GM19395 (cell line): ENCODE results near the gene GDAP1L1.
A peak's percentile ranks its signal among the peaks of the same experiment; 100 is the strongest.
"Not testable (repeated sequence)": the region's sequence is repeated elsewhere in the genome, so short reads cannot be mapped to it uniquely, and the experiment has no call there.

Experiments used
- ATAC-seq: cut with Tn5 transposase; IDR thresholded peaks from one replicate; pipeline ENCODE4 v1.9.1; 2021; ENCODE audit warnings: mild to moderate bottlenecking, moderate library complexity; ENCODE audit not compliant: unreplicated experiment

GDAP1L1 gene

DNA sequence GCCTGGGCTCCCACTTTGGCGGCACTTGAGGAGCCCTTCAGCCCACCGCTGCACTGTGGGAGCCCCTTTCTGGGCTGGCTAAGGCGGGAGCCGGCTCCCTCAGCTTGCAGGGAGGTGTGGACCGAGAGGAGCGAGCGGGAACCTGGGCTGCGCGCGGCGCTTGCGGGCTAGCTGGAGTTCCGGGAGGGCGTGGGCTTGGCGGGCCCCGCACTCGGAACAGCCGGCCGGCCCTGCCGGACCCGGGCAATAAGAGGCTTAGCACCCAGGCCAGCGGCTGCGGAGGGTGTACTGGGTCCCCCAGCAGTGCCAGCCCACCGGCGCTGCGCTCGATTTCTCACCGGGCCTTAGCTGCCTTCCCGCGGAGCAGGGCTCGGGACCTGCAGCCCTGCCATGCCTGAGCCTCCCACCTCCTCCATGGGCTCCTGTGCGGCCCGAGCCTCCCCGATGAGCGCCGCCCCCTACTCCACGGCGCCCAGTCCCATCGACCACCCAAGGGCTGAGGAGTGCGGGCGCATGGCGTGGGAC lies 52.0 kb downstream of the GDAP1L1 start:
- not testable (repeated sequence) for ATAC-seq

DNA sequence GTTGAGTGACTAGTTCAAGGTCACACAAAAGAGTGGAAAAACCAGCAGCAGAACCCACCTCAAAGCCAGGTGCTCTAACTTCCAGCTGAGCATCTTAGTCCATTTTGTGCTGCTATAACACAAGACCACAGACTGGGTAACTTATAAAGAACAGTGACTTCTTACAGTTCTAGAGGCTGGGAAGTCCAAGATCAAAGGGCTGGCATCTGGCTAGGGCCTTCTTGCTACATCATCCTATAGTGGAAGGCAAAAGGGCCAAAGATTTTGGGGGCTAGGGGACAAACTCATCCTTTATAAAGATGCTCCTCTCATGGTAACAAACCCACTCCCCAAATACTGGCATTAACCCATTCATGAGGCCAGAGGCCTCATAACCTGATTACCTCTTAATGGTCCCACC lies 54.2 kb downstream of the GDAP1L1 start:
- ATAC-seq = no peak

DNA sequence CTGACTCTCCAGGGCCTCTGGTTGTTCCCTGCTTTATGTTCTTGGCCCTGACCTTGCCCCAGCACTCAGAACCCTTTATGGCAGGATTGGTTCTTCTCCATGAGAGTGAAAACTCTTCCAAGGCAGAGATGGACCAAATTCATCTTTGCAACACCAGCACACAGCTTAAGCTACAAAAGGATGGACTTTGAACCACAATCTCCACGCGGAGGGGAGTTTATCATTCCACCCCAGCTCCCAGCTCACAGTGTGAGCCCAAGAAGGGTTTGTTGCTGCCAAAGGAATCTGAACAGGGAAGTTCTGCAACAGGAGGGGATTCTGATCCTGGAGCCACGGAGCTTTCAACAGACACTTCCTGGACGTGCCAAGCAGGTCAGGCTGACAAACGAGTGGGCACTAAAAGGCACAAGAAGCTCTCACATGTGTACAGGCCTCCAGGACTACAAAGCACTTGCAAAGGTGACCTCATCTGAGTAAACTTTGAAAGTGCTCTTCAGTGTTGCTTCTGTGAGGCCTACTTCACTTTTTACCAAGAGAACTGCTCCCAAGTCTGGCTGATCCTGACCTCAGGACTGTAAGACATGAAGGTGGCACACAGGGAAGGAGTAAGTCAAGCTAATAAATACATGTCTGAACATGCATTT lies 55.0 kb downstream of the GDAP1L1 start:
- ATAC-seq = no peak

DNA sequence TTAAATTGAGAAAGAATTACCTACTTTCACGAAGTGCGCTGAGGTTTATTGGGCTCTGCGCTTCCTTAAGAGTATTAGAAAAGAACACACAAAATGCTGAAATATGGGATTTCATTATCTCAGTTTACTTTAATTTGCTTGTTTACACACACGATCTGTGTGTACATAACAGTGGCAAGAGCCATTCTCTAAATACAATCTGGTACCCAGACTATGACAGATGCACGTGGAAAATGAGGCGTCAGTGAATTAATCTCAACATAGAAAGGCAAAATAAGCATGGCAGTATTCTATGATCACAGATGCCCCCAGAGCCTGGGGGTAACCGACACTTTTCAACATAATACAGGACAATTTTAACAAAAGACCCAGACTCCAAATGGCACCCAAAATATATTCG lies 55.6 kb downstream of the GDAP1L1 start:
- ATAC-seq = no peak

DNA sequence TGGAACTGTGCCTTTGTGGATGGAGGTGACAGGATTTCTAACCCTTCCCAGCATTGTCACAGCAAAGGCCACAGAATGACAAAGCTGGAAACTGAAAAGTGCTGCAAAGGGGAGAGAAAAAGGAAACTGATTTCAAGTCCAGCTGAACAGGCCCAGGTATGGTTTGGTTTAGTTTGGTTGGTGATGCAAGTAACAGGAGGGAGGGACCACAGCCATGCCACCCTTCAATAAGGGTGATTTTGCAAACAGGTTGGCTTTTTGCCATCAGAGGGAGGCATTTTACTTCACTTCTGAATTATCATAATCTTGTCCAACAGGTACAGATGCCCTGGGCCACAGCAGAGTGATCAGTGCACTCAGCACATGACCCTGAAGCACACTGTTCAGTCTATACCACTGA lies 57.3 kb downstream of the GDAP1L1 start:
- no peak for ATAC-seq

DNA sequence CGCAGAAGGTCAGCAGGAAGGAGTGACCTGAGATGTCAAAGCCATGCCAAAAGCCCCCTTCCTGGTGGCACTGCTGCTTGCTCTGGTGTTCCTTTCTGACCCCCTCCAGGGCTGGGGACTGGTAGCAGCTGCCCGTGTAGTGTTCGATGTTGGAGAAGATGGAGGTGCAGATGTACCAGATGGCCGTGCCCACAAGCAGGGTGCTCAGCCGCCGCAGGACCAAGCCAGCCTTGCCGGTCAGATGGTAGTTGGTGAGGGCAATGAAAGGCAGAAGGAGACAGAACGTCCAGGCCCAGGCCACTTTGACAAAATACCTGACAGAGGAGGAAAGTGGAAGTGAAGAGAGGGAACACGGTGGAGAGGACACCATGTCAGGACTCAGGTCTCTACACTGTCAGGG lies 59.8 kb downstream of the GDAP1L1 start:
- ATAC-seq = no peak

DNA sequence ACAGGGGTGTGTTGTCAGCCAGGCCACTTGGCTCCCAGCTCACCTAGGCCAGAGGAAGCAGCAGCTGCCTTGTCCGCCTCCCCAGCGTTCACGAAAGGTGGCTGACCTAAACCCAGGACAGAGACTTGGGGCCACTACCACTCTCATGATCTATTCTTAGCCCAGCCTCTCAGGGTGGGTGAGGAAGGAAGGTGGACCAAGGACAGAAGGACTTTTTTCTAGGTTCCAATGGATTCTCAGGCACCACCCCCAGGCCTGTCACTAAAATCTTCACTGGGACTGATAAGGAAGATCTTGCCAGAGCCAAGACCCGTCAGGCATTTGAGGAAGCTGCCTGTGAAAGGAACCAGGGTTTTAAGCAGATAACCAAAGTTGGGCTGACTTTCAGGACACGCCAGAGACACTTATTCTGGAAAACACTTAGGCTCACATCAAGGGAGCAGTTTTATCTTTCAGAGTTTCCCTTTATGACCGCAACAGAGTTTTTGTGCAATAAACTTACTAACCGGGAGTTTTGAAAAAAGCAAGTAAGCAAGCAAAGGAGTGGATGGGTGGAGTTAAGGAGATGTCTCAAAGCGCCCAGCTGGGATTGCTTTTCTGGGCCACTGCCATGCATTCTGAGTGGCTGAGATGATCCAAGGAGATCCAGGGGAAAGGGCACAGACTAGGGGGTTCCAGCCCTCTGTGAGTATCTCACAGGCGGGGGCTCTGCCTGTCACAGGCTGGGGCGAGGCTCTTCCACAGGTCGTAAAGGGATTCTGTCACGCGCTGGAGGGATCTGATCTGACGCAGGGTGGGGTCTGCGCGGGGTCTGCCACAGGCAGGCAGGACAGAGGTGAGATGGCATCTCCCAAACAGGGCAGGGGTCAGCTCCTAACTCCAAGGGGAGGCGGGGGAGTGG lies 62.9 kb downstream of the GDAP1L1 start:
- ATAC-seq = no peak

DNA sequence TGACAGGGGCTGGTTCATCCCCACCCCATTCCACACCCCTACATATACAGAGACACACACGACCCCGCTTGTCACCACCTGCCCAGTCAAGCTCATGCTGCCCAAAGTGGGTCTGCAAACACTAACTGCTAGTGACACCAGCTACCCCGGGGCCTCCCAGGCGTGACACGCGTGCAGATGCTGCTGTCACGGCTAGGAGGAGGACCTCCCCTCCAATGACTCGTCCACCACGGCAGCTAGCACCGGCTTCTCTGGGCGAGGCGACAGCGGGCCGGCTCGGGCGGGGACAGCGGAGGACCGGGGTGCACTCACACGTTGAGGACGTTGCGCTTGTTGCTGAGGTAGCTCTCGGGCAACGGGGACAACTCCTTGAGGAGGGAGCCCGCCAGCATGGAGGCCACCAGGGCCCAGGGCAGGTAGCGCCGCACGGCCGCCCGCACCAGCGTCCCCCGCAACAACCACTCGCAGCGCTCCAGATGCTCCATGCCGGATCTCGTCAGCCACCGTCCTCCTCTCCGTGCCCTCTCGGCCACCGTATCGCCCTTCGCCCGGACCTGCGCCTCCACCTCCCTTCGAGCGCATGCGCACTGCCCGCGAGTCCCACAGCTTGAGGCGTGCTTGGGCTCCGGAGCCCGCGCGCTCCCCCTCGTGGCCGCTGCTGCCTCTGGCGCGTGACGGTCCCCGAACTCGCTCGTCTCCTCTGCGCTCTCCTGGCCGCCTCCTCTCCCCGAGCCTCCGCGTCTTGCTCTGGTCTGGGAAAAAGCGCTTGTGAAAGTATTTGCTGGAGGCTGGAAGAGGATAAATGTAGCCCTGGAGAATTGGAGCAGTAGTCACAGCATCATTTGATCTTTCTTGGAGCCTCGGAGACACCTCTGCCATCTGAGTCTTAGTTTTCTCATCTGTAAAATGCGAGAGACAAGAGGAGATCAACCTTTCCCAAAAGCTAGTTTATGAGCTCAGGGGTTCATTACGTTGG lies 63.8 kb downstream of the GDAP1L1 start, which contains the start of gene FITM2:
Gene FITM2, minus strand, starts transcription at position 539 of the 976 bp plus-strand sequence. Its CDS starts 54 bp downstream, at position 485.
- peak; percentile 88 for ATAC-seq

DNA sequence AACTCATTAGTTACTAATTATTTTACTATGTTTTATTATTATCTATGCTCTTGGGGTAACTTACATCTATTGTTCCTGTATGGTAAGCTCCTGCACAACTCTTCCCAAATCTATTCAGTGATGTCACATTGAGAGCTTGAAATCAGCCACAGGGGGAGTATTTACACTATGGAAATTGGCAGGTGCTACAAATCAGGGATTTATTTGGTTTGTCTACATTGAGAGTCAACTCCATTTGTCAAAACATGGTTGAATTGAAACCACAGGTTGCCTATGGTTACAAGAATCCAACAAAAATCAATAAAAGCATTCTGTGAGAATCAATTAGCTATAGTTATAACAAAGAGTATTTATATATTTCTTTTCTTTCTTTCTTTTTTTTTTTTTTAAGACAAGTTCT lies 67.8 kb downstream of the GDAP1L1 start:
- no peak for ATAC-seq

DNA sequence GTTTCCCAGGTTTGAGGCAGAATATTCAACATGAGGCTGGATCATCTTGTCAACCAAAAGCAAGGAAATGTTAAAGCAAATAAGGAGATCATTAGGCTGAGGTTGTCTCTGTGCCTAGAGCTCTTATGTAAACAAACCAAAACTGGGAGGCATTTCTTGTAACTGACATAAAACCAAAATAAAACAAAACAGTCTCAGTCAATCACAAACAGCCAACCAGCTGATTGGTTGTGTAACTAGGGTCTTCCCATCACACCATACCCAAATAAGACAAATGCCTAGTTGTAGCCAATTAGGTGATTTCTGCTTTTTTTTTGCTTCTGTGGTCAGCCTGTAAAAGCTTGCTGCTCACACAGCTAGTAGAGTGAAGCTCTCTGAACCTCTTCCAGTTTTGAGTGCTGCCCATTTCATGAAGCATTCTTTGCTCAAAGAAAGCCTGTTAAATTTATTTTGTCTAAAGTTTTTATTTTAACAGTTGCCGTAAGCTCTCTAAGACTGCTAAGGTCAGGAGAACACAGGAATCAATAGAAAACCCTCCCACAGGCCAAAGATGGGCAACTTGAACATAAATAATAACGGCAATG lies 72.8 kb downstream of the GDAP1L1 start:
- ATAC-seq = no peak

DNA sequence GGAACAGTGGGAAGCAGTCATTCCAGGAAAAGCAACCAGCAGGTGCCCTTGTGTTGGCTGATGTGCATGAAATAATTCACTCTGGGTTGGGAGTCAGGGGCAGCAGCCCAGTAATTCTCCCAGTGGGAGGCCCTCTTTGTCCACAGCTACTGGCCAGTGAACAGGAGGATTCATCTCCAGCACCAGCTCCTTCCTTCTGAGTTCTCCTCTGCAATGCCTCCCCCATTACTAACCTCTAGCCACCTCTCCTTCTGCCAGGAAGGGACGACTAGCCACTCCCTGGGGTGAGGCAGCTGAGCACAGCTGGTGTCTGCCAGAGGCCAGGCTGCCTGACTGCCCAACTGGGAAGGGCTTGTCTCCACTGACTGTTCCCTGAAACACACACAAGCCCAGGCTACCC lies 77.2 kb downstream of the GDAP1L1 start:
- ATAC-seq = no peak

DNA sequence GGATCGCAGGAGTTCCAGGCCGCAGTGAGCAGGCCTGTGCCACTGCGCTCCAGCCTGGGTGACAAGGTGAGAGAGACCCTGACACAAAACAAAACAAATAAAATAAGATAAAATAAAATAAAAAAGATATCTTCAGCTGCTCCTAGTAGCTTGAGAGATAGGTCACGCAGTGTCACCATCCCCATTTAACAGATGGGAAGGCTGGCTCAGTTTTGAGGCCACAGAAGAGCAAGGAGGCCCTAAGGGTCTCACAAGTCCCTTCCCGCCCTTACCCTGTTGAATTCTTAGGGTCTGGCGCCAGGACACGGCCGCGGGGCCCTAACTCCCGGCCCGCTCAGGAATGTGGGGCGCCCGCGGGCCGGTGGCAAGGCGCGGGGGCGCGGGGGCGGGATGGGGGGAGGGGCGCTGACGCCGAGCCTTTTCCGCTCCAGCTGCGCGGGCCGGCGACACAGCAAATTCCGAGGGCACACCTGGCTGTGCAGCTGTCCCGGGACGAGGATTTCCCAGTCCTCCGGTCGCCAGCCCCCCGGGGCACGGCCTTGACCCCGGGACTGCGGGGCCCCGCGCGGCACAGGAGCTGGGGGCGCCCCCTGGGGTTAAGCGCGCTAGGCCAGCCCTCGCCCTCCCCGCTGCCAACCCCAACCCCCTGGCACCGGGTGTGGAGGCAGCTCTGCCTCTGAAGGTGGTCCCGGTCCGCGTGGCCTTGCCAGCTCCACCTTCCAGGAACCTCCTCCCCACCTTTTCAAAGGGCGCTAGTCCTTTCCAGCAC lies 79.5 kb downstream of the GDAP1L1 start:
- ATAC-seq = no peak

DNA sequence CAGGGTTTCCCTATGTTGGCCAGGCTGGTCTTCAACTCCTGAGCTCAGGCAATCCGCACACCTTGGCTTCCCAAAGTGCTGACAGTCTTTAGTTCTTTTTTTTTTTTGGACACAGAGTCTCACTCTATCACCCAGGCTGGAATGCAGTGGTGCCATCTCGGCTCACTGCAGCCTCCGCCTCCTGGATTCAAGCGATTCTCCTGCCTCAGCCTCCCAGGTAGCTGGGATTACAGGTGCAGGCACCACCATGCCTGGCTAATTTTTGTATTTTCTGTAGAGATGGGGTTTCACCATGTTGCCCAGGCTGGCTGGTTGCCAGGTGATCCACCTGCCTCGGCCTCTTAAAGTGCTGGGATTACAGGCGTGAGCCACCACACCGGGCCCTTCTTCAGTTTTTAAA lies 80.6 kb downstream of the GDAP1L1 start:
- not testable (repeated sequence) for ATAC-seq

DNA sequence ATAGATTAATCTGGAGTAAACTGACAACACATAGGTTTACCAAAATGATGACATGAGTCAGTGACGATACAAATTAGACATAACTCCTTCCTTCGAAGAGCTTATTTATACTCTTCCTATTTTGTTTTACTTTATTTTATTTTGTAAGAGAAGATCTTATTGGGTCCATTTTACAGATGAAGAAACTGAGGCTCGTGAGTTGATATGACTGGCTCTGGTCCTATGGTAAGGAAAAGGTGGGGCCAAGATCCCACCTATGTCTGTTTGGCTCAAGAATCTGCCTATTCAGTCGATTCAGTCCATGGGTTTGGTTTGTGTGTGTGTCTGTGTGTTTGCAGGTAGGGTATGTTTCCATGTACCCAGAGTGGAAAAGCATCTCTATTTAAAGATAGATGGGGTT lies 81.3 kb downstream of the GDAP1L1 start:
- no peak for ATAC-seq
